AG09309 (cell line): Measurements from ENCODE around the gene NRM.
"Not testable (repeated sequence)": the region's sequence is repeated elsewhere in the genome, so short reads cannot be mapped to it uniquely, and the experiment has no call there.

Source experiments
- DNase-seq: peaks from one replicate; pipeline ENCODE4 v3.0.0-alpha.2; 2010; ENCODE audit warnings: low read depth
- H3K4me3 ChIP-seq: 2 replicates; pipeline ENCODE4 v1.5.1; 2011; ENCODE audit warnings: mild to moderate bottlenecking, low read depth, low read length, moderate library complexity; ENCODE audit not compliant: control insufficient read depth
- TF ChIP-seq, protein P1 (sequence below): IDR thresholded peaks from 2 replicates; pipeline ENCODE4 v1.5.1; 2011; ENCODE audit warnings: mild to moderate bottlenecking, low read depth, low read length, inconsistent platforms; ENCODE audit not compliant: insufficient read depth, control insufficient read depth; ENCODE audit errors: missing control alignments

Gene NRM

DNA sequence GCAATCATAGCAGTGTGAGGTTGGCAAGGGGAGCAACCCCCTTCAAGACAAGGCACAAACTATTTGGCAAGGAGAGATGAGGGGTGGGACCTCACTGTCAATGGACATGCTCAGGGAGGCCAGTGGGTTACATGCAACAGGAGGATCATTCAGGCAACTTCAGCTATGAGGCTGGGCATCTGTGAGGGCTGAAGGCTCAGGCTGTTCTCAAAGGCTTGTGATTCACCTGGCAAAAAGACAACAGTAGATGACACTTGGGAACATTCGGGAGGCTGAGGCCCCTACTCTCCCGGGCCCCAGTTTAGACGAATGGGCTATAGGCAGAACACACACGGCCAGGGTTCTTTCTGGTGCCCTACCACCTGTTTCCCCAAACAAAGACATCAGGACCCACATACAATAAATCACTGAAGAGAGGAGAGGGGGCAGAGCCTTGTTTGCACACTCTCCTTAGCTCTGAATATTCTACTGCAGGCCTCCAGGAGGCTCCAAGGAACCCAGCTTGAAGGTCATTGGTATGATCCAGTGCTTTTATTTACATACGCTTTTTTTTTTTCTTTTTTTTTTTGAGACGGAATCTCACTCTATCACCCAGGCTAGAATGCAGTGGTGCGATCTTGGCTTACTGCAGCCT is 37.3 kb upstream of the NRM start:
- TF ChIP-seq, protein P1, sequence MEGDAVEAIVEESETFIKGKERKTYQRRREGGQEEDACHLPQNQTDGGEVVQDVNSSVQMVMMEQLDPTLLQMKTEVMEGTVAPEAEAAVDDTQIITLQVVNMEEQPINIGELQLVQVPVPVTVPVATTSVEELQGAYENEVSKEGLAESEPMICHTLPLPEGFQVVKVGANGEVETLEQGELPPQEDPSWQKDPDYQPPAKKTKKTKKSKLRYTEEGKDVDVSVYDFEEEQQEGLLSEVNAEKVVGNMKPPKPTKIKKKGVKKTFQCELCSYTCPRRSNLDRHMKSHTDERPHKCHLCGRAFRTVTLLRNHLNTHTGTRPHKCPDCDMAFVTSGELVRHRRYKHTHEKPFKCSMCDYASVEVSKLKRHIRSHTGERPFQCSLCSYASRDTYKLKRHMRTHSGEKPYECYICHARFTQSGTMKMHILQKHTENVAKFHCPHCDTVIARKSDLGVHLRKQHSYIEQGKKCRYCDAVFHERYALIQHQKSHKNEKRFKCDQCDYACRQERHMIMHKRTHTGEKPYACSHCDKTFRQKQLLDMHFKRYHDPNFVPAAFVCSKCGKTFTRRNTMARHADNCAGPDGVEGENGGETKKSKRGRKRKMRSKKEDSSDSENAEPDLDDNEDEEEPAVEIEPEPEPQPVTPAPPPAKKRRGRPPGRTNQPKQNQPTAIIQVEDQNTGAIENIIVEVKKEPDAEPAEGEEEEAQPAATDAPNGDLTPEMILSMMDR: peak; percentile 38
- H3K4me3 ChIP-seq: no peak overlapping the region
- DNase-seq: no peak

DNA sequence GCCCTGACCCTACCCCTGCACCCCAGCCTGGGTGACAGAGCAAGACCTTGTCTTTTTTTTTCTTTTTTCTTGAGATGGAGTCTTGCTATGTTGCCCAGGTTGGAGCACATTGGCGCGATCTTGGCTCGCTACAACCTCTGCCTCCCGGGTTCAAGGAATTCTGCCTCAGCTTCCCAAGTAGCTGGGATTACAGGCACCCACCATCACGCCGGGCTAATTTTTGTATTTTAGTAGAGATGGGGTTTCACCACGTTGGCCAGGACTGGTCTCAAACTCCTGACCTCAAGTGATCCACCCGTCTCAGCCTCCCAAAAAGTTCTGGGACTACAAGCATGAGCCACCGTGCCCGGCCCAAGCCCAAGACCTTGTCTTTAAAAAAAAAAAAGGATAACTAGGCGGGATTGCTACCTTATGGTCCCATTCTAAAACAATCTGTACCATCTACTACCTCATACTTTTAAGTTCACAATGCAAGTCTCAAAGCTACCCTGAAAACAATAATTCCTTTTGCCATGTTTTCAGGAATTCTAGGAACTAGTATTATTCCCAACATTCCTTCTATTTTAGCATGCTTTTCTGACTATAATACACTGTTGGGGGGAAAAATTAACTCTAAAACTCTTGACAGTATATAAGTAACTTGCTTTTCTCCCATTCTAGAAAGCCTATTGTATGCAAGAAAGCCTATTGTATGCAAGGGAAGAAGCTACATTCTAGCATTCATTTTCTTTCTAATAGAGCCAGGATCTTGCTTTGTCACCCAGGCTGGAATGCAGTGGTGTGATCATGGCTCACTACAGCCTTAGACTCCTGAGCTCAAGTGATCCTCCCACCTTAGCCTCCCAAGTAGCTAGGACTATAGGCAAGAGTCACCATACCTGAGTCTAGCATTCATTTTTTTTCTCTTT is 36.0 kb upstream of the NRM start:
- no peak overlapping the region for H3K4me3 ChIP-seq
- TF ChIP-seq, protein P1: no peak
- DNase-seq: no peak

DNA sequence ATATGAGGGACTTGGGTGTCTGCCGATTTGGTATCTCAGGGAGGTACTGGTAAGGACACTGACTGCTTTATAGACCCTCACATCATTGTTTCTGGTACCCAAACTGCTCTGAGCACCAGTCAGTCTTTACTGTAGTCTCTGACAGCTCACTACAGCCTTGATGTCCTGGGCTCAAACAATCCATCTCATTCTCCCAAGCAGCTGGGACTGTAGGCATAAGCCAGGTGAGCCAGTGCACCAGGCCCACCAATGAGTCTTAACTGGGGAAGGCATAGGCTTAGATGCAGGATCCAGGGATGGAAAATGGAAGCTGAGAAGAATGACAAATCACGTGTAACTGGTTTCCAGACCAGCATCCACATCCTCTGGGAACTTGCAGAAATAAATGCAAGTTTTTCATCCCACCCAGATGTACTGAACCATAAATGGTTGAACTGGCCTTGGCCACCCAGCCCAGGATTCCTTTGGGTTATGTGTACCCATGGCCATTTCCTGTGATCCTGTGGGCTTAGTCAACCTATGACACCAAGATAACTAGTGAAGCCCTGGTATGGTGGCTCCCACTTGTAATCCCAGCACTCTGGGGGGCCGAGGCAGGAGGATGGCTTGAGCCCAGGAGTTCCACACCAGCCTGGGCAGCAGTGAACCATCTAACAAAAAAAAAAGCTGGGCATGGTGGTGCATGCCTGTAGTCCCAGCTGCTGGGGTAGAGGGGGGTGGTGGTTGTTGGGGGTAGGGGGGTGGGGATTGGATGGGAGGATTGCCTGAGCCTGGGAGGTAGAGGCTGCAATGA is 35.1 kb upstream of the NRM start:
- DNase-seq: no peak
- H3K4me3 ChIP-seq: no peak overlapping the region
- TF ChIP-seq, protein P1: no peak

DNA sequence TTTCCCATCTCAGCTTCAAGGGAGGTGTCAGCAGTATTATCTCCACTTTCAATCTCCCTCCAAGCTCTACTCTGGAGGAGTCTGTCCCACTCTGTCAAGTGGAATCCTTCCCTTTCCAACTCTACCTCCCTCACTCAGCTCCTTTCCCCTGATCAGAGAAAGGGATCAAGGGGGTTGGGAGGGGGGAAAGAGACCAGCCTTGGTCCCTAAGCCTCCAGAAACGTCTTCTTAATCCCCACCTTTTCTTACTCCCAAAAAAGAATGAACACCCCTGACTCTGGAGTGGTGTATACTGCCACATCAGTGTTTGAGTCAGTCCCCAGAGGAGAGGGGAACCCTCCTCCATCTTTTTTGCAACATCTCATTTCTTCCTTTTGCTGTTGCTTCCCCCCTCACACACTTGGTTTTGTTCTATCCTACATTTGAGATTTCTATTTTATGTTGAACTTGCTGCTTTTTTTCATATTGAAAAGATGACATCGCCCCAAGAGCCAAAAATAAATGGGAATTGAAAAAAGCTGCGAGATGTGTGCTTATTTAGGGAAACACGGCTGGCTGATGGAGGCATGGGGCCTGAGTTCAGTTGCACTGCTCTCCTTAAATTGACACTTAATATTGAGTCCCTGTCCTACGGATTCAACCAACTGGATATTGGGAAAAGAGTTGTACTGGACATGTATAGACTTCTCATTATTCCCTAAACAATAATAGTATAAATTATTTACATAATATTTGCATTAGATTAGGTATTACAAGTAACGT is 34.3 kb upstream of the NRM start:
- TF ChIP-seq, protein P1: no peak
- DNase-seq: no peak
- no peak overlapping the region for H3K4me3 ChIP-seq

DNA sequence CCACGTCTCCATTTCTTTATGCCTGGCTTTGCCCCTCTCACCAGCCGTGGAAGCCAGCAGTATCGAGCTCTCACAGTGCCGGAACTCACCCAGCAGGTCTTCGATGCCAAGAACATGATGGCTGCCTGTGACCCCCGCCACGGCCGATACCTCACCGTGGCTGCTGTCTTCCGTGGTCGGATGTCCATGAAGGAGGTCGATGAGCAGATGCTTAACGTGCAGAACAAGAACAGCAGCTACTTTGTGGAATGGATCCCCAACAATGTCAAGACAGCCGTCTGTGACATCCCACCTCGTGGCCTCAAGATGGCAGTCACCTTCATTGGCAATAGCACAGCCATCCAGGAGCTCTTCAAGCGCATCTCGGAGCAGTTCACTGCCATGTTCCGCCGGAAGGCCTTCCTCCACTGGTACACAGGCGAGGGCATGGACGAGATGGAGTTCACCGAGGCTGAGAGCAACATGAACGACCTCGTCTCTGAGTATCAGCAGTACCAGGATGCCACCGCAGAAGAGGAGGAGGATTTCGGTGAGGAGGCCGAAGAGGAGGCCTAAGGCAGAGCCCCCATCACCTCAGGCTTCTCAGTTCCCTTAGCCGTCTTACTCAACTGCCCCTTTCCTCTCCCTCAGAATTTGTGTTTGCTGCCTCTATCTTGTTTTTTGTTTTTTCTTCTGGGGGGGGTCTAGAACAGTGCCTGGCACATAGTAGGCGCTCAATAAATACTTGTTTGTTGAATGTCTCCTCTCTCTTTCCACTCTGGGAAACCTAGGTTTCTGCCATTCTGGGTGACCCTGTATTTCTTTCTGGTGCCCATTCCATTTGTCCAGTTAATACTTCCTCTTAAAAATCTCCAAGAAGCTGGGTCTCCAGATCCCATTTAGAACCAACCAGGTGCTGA is 33.3 kb upstream of the NRM start:
- not testable (repeated sequence) for DNase-seq
- peak overlapping the region; percentile 16 for H3K4me3 ChIP-seq

DNA sequence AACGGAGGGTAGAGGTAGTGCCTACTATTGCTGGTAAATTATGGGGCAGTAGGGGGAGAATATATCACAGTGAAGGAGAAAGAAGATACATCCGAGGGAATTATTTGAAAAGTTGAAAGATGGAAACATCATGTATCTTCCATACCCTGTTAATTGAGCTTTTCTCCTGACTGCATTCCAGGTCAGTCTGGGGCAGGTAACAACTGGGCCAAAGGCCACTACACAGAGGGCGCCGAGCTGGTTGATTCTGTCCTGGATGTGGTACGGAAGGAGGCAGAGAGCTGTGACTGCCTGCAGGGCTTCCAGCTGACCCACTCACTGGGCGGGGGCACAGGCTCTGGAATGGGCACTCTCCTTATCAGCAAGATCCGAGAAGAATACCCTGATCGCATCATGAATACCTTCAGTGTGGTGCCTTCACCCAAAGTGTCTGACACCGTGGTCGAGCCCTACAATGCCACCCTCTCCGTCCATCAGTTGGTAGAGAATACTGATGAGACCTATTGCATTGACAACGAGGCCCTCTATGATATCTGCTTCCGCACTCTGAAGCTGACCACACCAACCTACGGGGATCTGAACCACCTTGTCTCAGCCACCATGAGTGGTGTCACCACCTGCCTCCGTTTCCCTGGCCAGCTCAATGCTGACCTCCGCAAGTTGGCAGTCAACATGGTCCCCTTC is 32.5 kb upstream of the NRM start:
- not testable (repeated sequence) for DNase-seq

More for the DNA sequence above, 32.5 kb upstream of the NRM start:
- H3K4me3 ChIP-seq: peak overlapping the region; percentile 16
